AG04450 (cell line): ENCODE results near the gene SLC25A13. TPM values are rescaled to one million over a fixed set of nuclear protein-coding genes. Genes with fewer than 3 reads are reported as not detected.

Experiments used
- CTCF ChIA-PET: fragments of 300-600, 350-600 bp; formaldehyde crosslinking; extraction: SDS; loops from one replicate; lab custom pipeline; 2022; ENCODE audit warnings: antibody characterized with exemption, inconsistent platforms; lab: Charles Lee
- POLR2A ChIA-PET: fragments of 350-600 bp; formaldehyde crosslinking; extraction: SDS; loops from one replicate; lab custom pipeline; 2021; ENCODE audit warnings: antibody characterized with exemption, inconsistent platforms; lab: Yijun Ruan, JAX
- DNase-seq: peaks from one replicate; pipeline ENCODE4 v3.0.0-alpha.2; 2011; ENCODE audit warnings: low read depth, low spot score
- H3K27ac ChIP-seq: one replicate; pipeline ENCODE4 v1.5.1; 2012; ENCODE audit warnings: low read depth, low read length, control low read depth
- H3K27me3 ChIP-seq: one replicate; pipeline ENCODE4 v1.6.0; 2012; ENCODE audit warnings: low read length; ENCODE audit not compliant: control insufficient read depth, insufficient read depth
- H3K4me3 ChIP-seq: 2 replicates; pipeline ENCODE4 v1.5.1; 2011; ENCODE audit warnings: mild to moderate bottlenecking, low read depth, low read length, control low read depth
- H3K9me3 ChIP-seq: 2 replicates; pipeline ENCODE4 v1.5.1; 2012; ENCODE audit warnings: low read length; ENCODE audit not compliant: control insufficient read depth, insufficient read depth
- polyA plus RNA-seq: library from polyadenylated mRNA; depleted of rRNA; stranded (reverse); fragments of >200 nt; gene quantifications from 2 replicates; pipeline ENCODE4 v1.2.3, GENCODE V29; 2011
- TF ChIP-seq, protein P1 (sequence below): IDR thresholded peaks from 2 replicates; pipeline ENCODE4 v1.5.1; 2011; ENCODE audit warnings: low read depth, low read length, control low read depth, inconsistent platforms

SLC25A13 gene
- polyA plus RNA-seq, 1 experiment: 17.3 TPM

GRCh38 chr7:96174812-96175211, 147.1 kb downstream of the SLC25A13 start:
- ChIA-PET POLR2A (no interaction called here), CTCF (no interaction called here)
- Histone ChIP-seq H3K27me3 (no peaks in the 10 kb centered on the region), H3K4me3 (no peak overlapping the region), H3K9me3 (no peaks in the 10 kb centered on the region), H3K27ac (no peak overlapping the region)
- DNase-seq: no peak
- TF ChIP-seq, protein P1, sequence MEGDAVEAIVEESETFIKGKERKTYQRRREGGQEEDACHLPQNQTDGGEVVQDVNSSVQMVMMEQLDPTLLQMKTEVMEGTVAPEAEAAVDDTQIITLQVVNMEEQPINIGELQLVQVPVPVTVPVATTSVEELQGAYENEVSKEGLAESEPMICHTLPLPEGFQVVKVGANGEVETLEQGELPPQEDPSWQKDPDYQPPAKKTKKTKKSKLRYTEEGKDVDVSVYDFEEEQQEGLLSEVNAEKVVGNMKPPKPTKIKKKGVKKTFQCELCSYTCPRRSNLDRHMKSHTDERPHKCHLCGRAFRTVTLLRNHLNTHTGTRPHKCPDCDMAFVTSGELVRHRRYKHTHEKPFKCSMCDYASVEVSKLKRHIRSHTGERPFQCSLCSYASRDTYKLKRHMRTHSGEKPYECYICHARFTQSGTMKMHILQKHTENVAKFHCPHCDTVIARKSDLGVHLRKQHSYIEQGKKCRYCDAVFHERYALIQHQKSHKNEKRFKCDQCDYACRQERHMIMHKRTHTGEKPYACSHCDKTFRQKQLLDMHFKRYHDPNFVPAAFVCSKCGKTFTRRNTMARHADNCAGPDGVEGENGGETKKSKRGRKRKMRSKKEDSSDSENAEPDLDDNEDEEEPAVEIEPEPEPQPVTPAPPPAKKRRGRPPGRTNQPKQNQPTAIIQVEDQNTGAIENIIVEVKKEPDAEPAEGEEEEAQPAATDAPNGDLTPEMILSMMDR: no peak

DNA sequence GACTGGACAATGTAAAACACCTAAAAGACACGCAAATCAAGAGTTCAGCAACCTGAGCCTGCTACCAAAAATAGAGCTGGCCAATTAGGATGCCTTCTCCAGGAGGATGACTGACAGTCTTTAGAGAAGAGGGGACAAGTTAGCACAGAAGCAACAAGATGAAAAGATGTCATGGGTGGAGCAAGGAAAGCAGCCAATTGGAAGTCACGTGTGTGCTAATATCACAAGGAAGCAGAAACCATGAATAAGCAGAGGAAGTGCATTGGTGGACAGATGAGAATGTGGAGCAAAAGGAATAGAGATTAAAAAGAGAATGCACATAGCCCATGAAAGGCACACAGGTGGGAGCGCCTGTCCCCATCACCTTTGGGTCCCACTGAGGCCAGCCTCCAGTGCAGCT, 148.1 kb downstream of the SLC25A13 start:
- no peak for DNase-seq
- ChIA-PET POLR2A (interaction anchor here (0.7 kb wide), 1 partner anchor 13 kb away, joined by 3 read pairs; no protein-coding TSS in a partner anchor), CTCF (no interaction called here)
- TF ChIP-seq, protein P1: no peak
- H3K27ac ChIP-seq: no peak overlapping the region
- no peak overlapping the region for H3K4me3 ChIP-seq
- no peaks in the 10 kb centered on the region for H3K27me3 ChIP-seq
- H3K9me3 ChIP-seq: no peaks in the 10 kb centered on the region

- Histone ChIP-seq H3K9me3 (no peaks in the 10 kb centered on the region), H3K27ac (no peak overlapping the region), H3K27me3 (no peaks in the 10 kb centered on the region), H3K4me3 (no peak overlapping the region)
- DNase-seq: no peak
- ChIA-PET POLR2A (no interaction called here), CTCF (interaction anchor here (1.4 kb wide), 1 partner anchor 858 kb away, joined by 4 read pairs; no protein-coding TSS in a partner anchor)
- TF ChIP-seq, protein P1: no peak
Observed at GRCh38 chr7:96169439-96169838, 152.5 kb downstream of the SLC25A13 start.

DNA sequence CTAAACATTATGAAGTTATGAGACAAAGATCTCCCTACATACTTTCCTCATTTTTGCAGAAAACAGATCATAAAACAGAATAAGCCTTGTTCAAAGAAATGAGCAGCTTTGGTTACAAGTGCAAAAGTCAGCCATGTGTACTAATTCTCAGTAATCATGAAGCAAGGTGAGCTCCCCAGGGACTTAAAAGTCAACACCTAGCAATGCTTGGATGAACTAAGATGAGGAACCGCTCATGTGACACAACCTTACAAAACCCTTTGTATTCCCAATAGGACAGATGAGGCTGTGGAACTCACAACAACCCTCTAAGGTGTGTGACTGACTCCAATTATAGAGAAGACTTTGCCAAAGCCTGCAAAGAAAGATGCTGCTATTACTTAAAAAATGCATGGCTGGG, 154.5 kb downstream of the SLC25A13 start:
- Histone ChIP-seq H3K27ac (no peak overlapping the region), H3K27me3 (no peaks in the 10 kb centered on the region), H3K4me3 (no peak overlapping the region), H3K9me3 (no peaks in the 10 kb centered on the region)
- no peak for DNase-seq
- TF ChIP-seq, protein P1: no peak
- ChIA-PET POLR2A (no interaction called here), CTCF (no interaction called here)

GRCh38 chr7:96161897-96162296, 160.0 kb downstream of the SLC25A13 start:
- CTCF ChIA-PET: no interaction called here
- Histone ChIP-seq H3K27me3 (no peaks in the 10 kb centered on the region), H3K4me3 (no peak overlapping the region), H3K27ac (no peak overlapping the region), H3K9me3 (no peaks in the 10 kb centered on the region)
- DNase-seq: no peak
- POLR2A ChIA-PET: no interaction called here
- TF ChIP-seq, protein P1: no peak
